Hepatocyte (in vitro differentiated cells): ENCODE data around the gene IFIT3. TPM values are rescaled to one million over a fixed set of nuclear protein-coding genes. Genes with fewer than 3 reads are reported as not detected.

Source experiments
- DNase-seq: peaks from one replicate; pipeline ENCODE4 v3.0.0-alpha.2; 2016; ENCODE audit warnings: low spot score
- H2AFZ ChIP-seq: fragments of 200-600 bp; sonication (generic); 2 replicates; pipeline ENCODE4 v1.6.0; 2016; ENCODE audit warnings: antibody characterized with exemption, mild to moderate bottlenecking
- H3K27ac ChIP-seq: fragments of 200-600 bp; sonication (generic); 2 replicates; pipeline ENCODE4 v1.5.1; 2016; ENCODE audit warnings: mild to moderate bottlenecking
- H3K27me3 ChIP-seq: fragments of 200-600 bp; sonication (generic); 2 replicates; pipeline ENCODE4 v1.6.1; 2016
- H3K36me3 ChIP-seq: fragments of 200-600 bp; sonication (generic); replicated peaks from 2 replicates; pipeline ENCODE4 v1.5.1; 2016; ENCODE audit warnings: low read depth; ENCODE audit not compliant: insufficient read depth
- H3K4me1 ChIP-seq: fragments of 200-600 bp; sonication (generic); 2 replicates; pipeline ENCODE4 v1.5.1; 2016; ENCODE audit warnings: mild to moderate bottlenecking, moderate library complexity; ENCODE audit not compliant: insufficient read depth
- H3K4me2 ChIP-seq: fragments of 200-600 bp; sonication (generic); 2 replicates; pipeline ENCODE4 v1.6.0; 2016
- H3K4me3 ChIP-seq: fragments of 200-600 bp; sonication (generic); 2 replicates; pipeline ENCODE4 v1.5.1; 2016; ENCODE audit warnings: mild to moderate bottlenecking
- H3K79me2 ChIP-seq: fragments of 200-600 bp; sonication (generic); 2 replicates; pipeline ENCODE4 v1.6.0; 2017; ENCODE audit warnings: mild to moderate bottlenecking
- H3K9me2 ChIP-seq: fragments of 200-600 bp; sonication (generic); replicated peaks from 2 replicates; pipeline ENCODE4 v1.6.0; 2017; ENCODE audit warnings: mild to moderate bottlenecking; ENCODE audit not compliant: insufficient read depth
- H3K9me3 ChIP-seq: fragments of 200-600 bp; sonication (generic); 2 replicates; pipeline ENCODE4 v1.5.1; 2016; ENCODE audit warnings: low read depth, mild to moderate bottlenecking
- H4K20me1 ChIP-seq: fragments of 200-600 bp; sonication (generic); 2 replicates; pipeline ENCODE4 v1.6.0; 2016; ENCODE audit warnings: mild to moderate bottlenecking; ENCODE audit not compliant: insufficient read depth, poor library complexity, severe bottlenecking
- EZH2 ChIP-seq: fragments of 200-600 bp; sonication (generic); IDR thresholded peaks from 2 replicates; pipeline ENCODE4 v1.6.1; 2016; ENCODE audit warnings: antibody characterized with exemption, mild to moderate bottlenecking, borderline replicate concordance
- EZH2phosphoT487 ChIP-seq: fragments of 200-600 bp; sonication (generic); IDR thresholded peaks from one replicate; pipeline ENCODE4 v1.6.1; 2018; ENCODE audit warnings: antibody characterized with exemption, mild to moderate bottlenecking, low read depth, moderate library complexity; ENCODE audit not compliant: unreplicated experiment, severe bottlenecking
- WGBS: methylation state at CpG from one replicate; pipeline ENCODE4 v1.1.6; 2016; ENCODE audit warnings: low lambda C conversion rate; ENCODE audit errors: missing lambda C conversion rate; 5-methylcytosine and 5-hydroxymethylcytosine counted together
- polyA plus RNA-seq: library from polyadenylated mRNA; unstranded; fragments of >200 nt; fragmentation: Nextera tagmentation; extraction: Ambion mirVana; gene quantifications from 2 replicates; pipeline ENCODE4 v1.2.1, GENCODE V29; 2016
- total RNA-seq: library from RNA; depleted of rRNA; stranded (reverse); fragments of >200 nt; gene quantifications from 2 replicates; pipeline ENCODE4 v1.2.3, GENCODE V29; 2014
- TF ChIP-seq, protein P1 (sequence below): fragments of 200-600 bp; sonication (generic); IDR thresholded peaks from 2 replicates; pipeline ENCODE4 v1.5.1; 2016; ENCODE audit warnings: antibody characterized with exemption, mild to moderate bottlenecking; ENCODE audit not compliant: poor library complexity

IFIT3 gene
- total and polyA plus RNA-seq, 2 experiments from 2014 or later = 8.6 to 10.8 TPM

DNA sequence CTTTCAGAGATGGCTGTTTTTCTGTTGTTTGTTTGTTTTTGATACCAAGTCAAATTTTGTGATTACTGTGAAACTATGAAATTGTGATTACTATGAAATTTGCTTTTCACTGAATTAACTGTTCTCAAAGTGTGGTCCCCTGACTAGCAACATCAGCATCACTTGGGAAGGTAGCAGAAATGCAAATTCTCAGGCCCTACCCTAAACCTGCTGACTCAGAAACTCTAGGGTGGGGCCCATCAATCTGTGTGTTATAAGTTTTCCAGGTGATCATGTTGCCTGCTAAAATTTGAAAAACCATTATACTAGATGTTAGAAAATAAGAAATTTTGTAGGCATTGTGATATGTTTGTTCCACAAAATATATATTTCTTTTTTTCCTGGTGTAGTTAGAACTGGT, 51.3 kb downstream of the IFIT3 start:
- H2AFZ ChIP-seq = no peak overlapping the region
- H4K20me1 ChIP-seq = no peaks in the 10 kb centered on the region
- H3K27me3 ChIP-seq = no peaks in the 10 kb centered on the region
- H3K9me3 ChIP-seq = no peaks in the 10 kb centered on the region
- H3K4me1 ChIP-seq = peaks cover 14% of the 10 kb centered on the region
- H3K4me2 ChIP-seq = no peak overlapping the region
- TF ChIP-seq, protein P1, sequence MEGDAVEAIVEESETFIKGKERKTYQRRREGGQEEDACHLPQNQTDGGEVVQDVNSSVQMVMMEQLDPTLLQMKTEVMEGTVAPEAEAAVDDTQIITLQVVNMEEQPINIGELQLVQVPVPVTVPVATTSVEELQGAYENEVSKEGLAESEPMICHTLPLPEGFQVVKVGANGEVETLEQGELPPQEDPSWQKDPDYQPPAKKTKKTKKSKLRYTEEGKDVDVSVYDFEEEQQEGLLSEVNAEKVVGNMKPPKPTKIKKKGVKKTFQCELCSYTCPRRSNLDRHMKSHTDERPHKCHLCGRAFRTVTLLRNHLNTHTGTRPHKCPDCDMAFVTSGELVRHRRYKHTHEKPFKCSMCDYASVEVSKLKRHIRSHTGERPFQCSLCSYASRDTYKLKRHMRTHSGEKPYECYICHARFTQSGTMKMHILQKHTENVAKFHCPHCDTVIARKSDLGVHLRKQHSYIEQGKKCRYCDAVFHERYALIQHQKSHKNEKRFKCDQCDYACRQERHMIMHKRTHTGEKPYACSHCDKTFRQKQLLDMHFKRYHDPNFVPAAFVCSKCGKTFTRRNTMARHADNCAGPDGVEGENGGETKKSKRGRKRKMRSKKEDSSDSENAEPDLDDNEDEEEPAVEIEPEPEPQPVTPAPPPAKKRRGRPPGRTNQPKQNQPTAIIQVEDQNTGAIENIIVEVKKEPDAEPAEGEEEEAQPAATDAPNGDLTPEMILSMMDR = no peak
- TF ChIP-seq EZH2 (no peak), EZH2phosphoT487 (no peak)
- no peaks in the 10 kb centered on the region for H3K36me3 ChIP-seq
- no peak overlapping the region for H3K4me3 ChIP-seq
- H3K79me2 ChIP-seq = no peaks in the 10 kb centered on the region
- no peak for DNase-seq
- no peaks in the 10 kb centered on the region for H3K9me2 ChIP-seq
- H3K27ac ChIP-seq = no peak overlapping the region

DNA sequence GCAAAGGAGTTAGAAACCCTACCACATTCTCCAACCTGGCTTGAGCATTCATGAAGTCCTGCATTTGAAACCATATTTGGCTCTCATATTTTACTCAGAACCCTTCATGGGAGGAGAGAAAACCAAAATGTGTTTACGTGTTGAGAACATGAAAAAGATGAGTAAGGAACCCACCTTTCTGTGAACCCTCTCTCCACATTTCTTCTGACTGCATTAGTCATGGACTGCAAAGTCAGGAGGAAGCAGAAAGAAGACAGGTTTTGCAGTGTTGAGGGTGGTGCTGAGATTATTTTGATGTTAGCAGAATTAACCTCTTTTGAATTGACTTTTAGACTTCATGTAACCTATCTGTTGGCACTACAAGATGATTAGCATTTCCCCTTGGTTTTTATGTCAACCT, 55.0 kb downstream of the IFIT3 start:
- Histone ChIP-seq H3K4me3 (no peak overlapping the region), H3K4me2 (no peak overlapping the region), H3K27ac (no peak overlapping the region), H3K9me3 (no peaks in the 10 kb centered on the region), H3K79me2 (no peaks in the 10 kb centered on the region), H3K27me3 (no peaks in the 10 kb centered on the region), H4K20me1 (no peaks in the 10 kb centered on the region), H3K9me2 (no peaks in the 10 kb centered on the region), H3K36me3 (no peaks in the 10 kb centered on the region), H3K4me1 (no peaks in the 10 kb centered on the region), H2AFZ (no peak overlapping the region)
- WGBS = 88% methylated on average over 1 of the region's 1 CpG
- DNase-seq = no peak
- TF ChIP-seq, protein P1 = no peak
- TF ChIP-seq EZH2phosphoT487 (no peak), EZH2 (no peak)

DNA sequence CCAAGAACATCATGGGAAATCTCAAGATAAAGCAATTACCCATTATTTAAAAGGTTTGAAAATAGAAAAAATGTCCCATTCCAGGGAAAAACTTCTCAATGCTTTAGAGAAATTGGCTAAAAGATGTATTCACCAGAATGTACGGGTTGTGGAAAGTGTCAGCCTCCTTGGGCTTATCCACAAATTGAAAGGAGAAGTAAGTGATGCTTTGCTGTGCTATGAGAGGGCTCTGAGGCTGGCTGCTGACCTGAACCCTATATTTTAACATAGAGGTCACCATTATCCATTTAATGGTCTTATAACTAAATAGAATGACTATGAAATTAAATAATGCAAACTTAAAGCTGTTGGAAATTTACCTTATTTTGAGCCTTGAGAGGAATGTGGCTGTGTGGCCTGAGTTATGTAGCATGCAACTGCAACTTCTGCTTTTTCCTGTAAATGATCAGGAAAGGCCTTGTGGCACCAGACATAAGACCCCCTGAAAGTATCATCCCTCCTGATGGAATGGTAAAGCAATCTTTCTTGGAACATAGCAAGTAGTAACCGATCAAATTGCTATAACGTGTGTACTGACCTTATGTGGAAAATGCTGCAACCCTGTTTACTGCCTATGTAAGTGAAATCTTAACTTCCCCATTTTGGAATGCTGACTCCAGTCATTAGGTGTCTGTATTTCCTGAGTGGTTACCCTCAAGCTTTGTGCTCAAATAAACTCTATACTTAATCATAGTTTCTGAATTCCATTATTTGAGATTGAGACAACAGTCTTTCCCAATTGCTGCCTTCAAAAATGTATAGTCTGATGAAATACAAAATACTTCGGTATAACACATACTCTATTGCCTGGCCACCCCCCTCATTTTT, 56.9 kb downstream of the IFIT3 start:
- no peaks in the 10 kb centered on the region for H3K36me3 ChIP-seq
- no peak for TF ChIP-seq EZH2phosphoT487
- TF ChIP-seq EZH2 = no peak
- TF ChIP-seq, protein P1 = no peak
- H2AFZ ChIP-seq = no peak overlapping the region
- no peak overlapping the region for H3K27ac ChIP-seq
- H3K4me3 ChIP-seq = no peak overlapping the region
- H3K4me1 ChIP-seq = no peaks in the 10 kb centered on the region
- no peaks in the 10 kb centered on the region for H3K9me3 ChIP-seq
- 91% methylated on average over 4 of the region's 4 CpGs for WGBS
- H3K79me2 ChIP-seq = no peaks in the 10 kb centered on the region
- no peaks in the 10 kb centered on the region for H4K20me1 ChIP-seq
- H3K4me2 ChIP-seq = no peak overlapping the region
- H3K27me3 ChIP-seq = no peaks in the 10 kb centered on the region
- H3K9me2 ChIP-seq = no peaks in the 10 kb centered on the region
- no peak for DNase-seq
